Neural cell (in vitro differentiated cells): ENCODE measurements around the gene RABGAP1L.
"Not testable (repeated sequence)": the region's sequence is repeated elsewhere in the genome, so short reads cannot be mapped to it uniquely, and the experiment has no call there.

Experiments used
- RAD21 ChIP-seq: fragments of 450-650 bp; conservative IDR thresholded peaks from 2 replicates; pipeline ENCODE4 v1.6.1; 2014; ENCODE audit warnings: antibody characterized with exemption, mild to moderate bottlenecking, moderate library complexity
- TF ChIP-seq, protein P1 (sequence below): fragments of 450-650 bp; IDR thresholded peaks from 2 replicates; pipeline ENCODE4 v1.5.1; 2014; ENCODE audit warnings: antibody characterized with exemption, mild to moderate bottlenecking, moderate library complexity; ENCODE audit not compliant: poor library complexity, severe bottlenecking

DNA sequence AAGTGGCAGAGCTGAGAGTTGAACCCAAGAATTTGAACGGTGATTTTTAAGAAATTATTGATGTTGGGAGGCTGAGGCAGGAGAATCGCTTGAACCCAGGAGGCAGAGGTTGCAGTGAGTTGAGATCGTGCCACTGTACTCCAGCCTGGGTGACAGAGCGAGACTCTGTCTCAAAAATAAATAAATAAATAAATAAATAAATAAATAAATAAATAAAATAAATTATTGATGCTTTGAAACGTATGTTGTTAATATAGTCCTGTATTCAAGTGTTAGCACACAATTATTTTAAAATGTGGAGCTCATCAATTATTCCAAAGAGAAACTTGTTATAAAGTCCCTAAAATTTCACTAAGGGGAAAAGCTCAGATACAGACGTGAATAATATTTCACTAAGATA, 357.4 kb downstream of the RABGAP1L start:
- TF ChIP-seq, protein P1, sequence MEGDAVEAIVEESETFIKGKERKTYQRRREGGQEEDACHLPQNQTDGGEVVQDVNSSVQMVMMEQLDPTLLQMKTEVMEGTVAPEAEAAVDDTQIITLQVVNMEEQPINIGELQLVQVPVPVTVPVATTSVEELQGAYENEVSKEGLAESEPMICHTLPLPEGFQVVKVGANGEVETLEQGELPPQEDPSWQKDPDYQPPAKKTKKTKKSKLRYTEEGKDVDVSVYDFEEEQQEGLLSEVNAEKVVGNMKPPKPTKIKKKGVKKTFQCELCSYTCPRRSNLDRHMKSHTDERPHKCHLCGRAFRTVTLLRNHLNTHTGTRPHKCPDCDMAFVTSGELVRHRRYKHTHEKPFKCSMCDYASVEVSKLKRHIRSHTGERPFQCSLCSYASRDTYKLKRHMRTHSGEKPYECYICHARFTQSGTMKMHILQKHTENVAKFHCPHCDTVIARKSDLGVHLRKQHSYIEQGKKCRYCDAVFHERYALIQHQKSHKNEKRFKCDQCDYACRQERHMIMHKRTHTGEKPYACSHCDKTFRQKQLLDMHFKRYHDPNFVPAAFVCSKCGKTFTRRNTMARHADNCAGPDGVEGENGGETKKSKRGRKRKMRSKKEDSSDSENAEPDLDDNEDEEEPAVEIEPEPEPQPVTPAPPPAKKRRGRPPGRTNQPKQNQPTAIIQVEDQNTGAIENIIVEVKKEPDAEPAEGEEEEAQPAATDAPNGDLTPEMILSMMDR: not testable (repeated sequence)
- TF ChIP-seq RAD21: not testable (repeated sequence)
